Measurements from ENCODE around the gene FARSB. TPM values are rescaled to one million over a fixed set of nuclear protein-coding genes. Genes with fewer than 3 reads are reported as not detected.
A peak's percentile ranks its signal among the peaks of the same experiment; 100 is the strongest.
"Not testable (repeated sequence)": the region's sequence is repeated elsewhere in the genome, so short reads cannot be mapped to it uniquely, and the experiment has no call there.

FARSB gene
- total RNA-seq, 4 donors from 2014 or later = 12.2 to 18.4 (median 17.9) TPM

DNA sequence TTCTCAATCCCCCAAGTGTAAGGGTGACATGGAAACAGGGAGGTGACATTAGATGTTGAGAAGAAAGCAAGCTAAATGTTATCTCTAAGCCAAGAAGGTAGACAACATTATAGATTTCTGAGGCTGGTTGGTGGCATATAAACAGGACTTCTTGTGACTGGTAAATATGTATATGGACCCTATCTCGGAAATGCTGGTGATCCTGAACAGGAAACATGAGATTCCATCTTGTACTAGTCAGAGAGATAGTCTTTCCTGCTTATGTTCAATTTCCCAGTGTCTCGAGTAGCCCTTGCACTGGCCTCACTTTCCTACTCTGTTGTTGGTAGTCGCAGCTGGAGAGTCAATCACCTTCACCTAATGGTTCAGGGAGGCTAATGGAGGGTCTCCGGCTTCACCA, 42.4 kb upstream of the FARSB start:
- no peaks in the 10 kb centered on the region for H3K4me1 ChIP-seq
- H3K27ac ChIP-seq = no peak overlapping the region
- no peaks in the 10 kb centered on the region for H3K36me3 ChIP-seq
- no peak overlapping the region for H3K4me3 ChIP-seq
- WGBS = 89% methylated on average over 4 of the region's 4 CpGs
- DNase-seq (ENCODE audit: low spot score in 2 of 2) = no peak
- no peaks in the 10 kb centered on the region for H3K9me3 ChIP-seq
- no peak for TF ChIP-seq POLR2A (IDR thresholded peaks at IDR 0.05)
- no peak for TF ChIP-seq POLR2AphosphoS5 (IDR thresholded peaks at IDR 0.05)
- no peak for TF ChIP-seq EP300 (IDR thresholded peaks at IDR 0.05)
- TF ChIP-seq CTCF (IDR thresholded peaks at IDR 0.05) = no peak
- peaks cover 7% of the 10 kb centered on the region for H3K27me3 ChIP-seq

GRCh38 chr2:222693837-222694236, 37.9 kb upstream of the FARSB start:
- Histone ChIP-seq H3K36me3 (no peaks in the 10 kb centered on the region), H3K27ac (no peak overlapping the region), H3K4me3 (no peak overlapping the region), H3K27me3 (no peaks in the 10 kb centered on the region), H3K4me1 (peaks cover under 1% of the 10 kb centered on the region), H3K9me3 (no peaks in the 10 kb centered on the region)
- 88% methylated on average over 1 of the region's 1 CpG for WGBS
- DNase-seq (ENCODE audit: low spot score in 2 of 2) = no peak
- no peak for TF ChIP-seq POLR2A (IDR thresholded peaks at IDR 0.05)
- TF ChIP-seq EP300 (IDR thresholded peaks at IDR 0.05) = no peak
- TF ChIP-seq CTCF (IDR thresholded peaks at IDR 0.05) = no peak
- TF ChIP-seq POLR2AphosphoS5 (IDR thresholded peaks at IDR 0.05) = no peak

DNA sequence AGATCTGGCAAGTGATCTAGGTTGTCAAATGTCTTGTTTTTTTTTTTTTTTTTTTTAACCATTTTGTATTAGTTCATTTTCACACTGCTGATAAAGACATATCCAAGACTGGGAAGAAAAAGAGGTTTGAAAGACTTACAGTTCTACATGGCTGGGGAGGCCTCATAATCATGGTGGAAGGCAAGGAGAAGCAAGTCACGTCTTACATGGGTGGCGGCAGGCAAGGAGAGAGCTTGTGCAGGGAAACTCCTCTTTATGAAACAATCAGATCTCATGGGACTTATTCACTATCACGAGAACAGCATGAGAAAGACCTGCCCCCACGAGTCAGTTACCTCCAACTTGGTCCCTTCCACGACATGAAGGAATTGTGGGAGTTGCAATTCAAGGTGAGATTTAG, 37.5 kb upstream of the FARSB start:
- H3K4me3 ChIP-seq; H3K36me3 ChIP-seq; H3K27ac ChIP-seq; H3K4me1 ChIP-seq; H3K27me3 ChIP-seq; H3K9me3 ChIP-seq; DNase-seq (ENCODE audit: low spot score in 2 of 2): not testable (repeated sequence)
- WGBS = 90% methylated on average over 5 of the region's 5 CpGs

DNA sequence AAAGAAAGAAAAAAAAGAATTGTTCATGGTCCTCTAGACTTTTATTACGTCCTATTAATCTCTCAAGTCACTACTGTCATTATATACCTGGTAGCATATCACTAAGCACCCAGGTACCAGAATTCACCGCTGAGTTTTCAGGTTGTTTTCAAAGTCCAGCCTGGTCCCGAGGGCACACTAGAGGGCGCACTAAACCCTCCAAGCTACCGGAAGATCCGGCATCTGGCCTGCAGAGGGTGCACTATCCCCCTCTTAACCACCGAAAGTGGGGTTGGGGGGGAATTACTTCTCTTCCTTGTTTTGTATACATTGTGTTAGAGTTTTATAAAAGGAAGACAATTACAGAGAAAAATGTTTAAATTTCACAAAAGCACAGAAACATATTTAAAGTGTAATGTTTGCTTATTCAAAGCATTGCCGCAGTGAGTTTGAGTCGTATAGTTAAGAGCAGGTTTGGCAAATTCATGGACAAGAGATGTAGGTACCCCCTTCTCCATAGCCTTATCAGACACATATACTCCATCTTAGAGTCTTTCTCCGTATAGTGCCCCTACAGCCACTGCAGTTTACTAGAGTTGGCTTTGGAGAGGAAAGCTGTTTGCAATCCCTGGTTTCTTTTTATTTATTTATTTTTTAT, 34.8 kb upstream of the FARSB start:
- TF ChIP-seq POLR2AphosphoS5 (IDR thresholded peaks at IDR 0.05) (no peak), POLR2A (IDR thresholded peaks at IDR 0.05) (no peak), EP300 (IDR thresholded peaks at IDR 0.05) (no peak), CTCF (IDR thresholded peaks at IDR 0.05) (peak; percentile 47 to 94)
- H3K4me3 ChIP-seq = no peak overlapping the region
- H3K27me3 ChIP-seq = no peaks in the 10 kb centered on the region
- no peak for DNase-seq (ENCODE audit: low spot score in 2 of 2)
- 30% methylated on average over 10 of the region's 10 CpGs for WGBS
- no peaks in the 10 kb centered on the region for H3K36me3 ChIP-seq
- peaks cover 4% of the 10 kb centered on the region for H3K4me1 ChIP-seq
- no peaks in the 10 kb centered on the region for H3K9me3 ChIP-seq
- H3K27ac ChIP-seq = no peak overlapping the region

GRCh38 chr2:222689322-222689721, 33.4 kb upstream of the FARSB start:
- Histone ChIP-seq H3K9me3 (no peaks in the 10 kb centered on the region), H3K27me3 (no peaks in the 10 kb centered on the region), H3K4me3 (no peak overlapping the region), H3K27ac (no peak overlapping the region), H3K36me3 (no peaks in the 10 kb centered on the region), H3K4me1 (peaks cover 4% of the 10 kb centered on the region)
- TF ChIP-seq POLR2AphosphoS5 (IDR thresholded peaks at IDR 0.05) (no peak), CTCF (IDR thresholded peaks at IDR 0.05) (no peak), POLR2A (IDR thresholded peaks at IDR 0.05) (no peak), EP300 (IDR thresholded peaks at IDR 0.05) (no peak)
- no peak for DNase-seq (ENCODE audit: low spot score in 2 of 2)
- 55% methylated on average over 2 of the region's 2 CpGs for WGBS

- DNase-seq (ENCODE audit: low spot score in 2 of 2) = no peak
- no peak overlapping the region for H3K4me3 ChIP-seq
- no peaks in the 10 kb centered on the region for H3K27me3 ChIP-seq
- no peak for TF ChIP-seq CTCF (IDR thresholded peaks at IDR 0.05)
- TF ChIP-seq POLR2A (IDR thresholded peaks at IDR 0.05) = no peak
- no peak overlapping the region for H3K27ac ChIP-seq
- no peaks in the 10 kb centered on the region for H3K9me3 ChIP-seq
- H3K36me3 ChIP-seq = no peaks in the 10 kb centered on the region
- WGBS = 40% methylated on average over 2 of the region's 2 CpGs
- peaks cover 4% of the 10 kb centered on the region for H3K4me1 ChIP-seq
These were observed 33.0 kb upstream of the FARSB start for GRCh38 chr2:222688917-222689316.
